ENCODE measurements around the gene ASB6.
A peak's percentile ranks its signal among the peaks of the same experiment; 100 is the strongest.

Gene ASB6

GRCh38 chr9:129591916-129592315 is 50.0 kb downstream of the ASB6 start:
- Histone ChIP-seq H3K23ac (ENCODE audit: low read depth, low read length, poor library complexity) (no peak overlapping the region), H3K4me1 (ENCODE audit: control insufficient read depth in 2 of 2, insufficient read depth in 1 of 2, low read depth in 1 of 2, low read length in 2 of 2) (peaks cover 10 to 13% of the 10 kb centered on the region in 2 donors), H3K27ac (replicated peaks; ENCODE audit: low read length) (no peak overlapping the region), H3K14ac (ENCODE audit: low read length) (no peak overlapping the region), H4K91ac (ENCODE audit: low read depth, low read length, poor library complexity) (no peak overlapping the region), H3K9me3 (replicated peaks in 1 of 2; ENCODE audit: control insufficient read depth in 2 of 2, insufficient read depth in 1 of 2, low read depth in 1 of 2, low read length in 2 of 2) (no peaks in the 10 kb centered on the region), H2BK5ac (ENCODE audit: low read length) (no peak overlapping the region), H2BK120ac (ENCODE audit: low read depth, low read length) (no peak overlapping the region), H2BK15ac (ENCODE audit: low read length) (no peak overlapping the region), H3K4ac (ENCODE audit: low read length) (no peak overlapping the region), H3K4me2 (ENCODE audit: insufficient read depth, low read length, poor library complexity, severe bottlenecking) (no peak overlapping the region), H3K27me3 (ENCODE audit: control insufficient read depth in 3 of 3, insufficient read depth in 3 of 3, low read depth in 1 of 3, low read length in 3 of 3) (no peaks in the 10 kb centered on the region), H3K36me3 (replicated peaks in 1 of 2; ENCODE audit: control insufficient read depth in 2 of 2, insufficient read depth in 2 of 2, low read length in 2 of 2) (no peaks in the 10 kb centered on the region), H4K8ac (ENCODE audit: low read depth, low read length) (no peak overlapping the region), H3K4me3 (ENCODE audit: low read length in 2 of 2) (no peak overlapping the region), H3K9ac (ENCODE audit: low read depth, low read length, poor library complexity) (no peak overlapping the region), H2AFZ (ENCODE audit: low read length) (peak overlapping the region; percentile 6), H3K18ac (ENCODE audit: low read length) (no peak overlapping the region), H3K79me1 (ENCODE audit: low read depth, low read length) (no peaks in the 10 kb centered on the region), H2BK12ac (ENCODE audit: low read length) (no peak overlapping the region), H2AK5ac (ENCODE audit: low read depth, low read length) (no peak overlapping the region)
- WGBS, 2 donors (ENCODE audit: extremely low coverage in 2 of 2, insufficient read length in 2 of 2, insufficient replicate concordance in 1 of 2), result no CpG with 5 or more reads among the region's 5 CpGs
- DNase-seq (ENCODE audit: low spot score), result no peak

GRCh38 chr9:129590466-129590865 is 51.5 kb downstream of the ASB6 start:
- Histone ChIP-seq H2AFZ (ENCODE audit: low read length) (no peak overlapping the region), H3K9me3 (replicated peaks in 1 of 2; ENCODE audit: control insufficient read depth in 2 of 2, insufficient read depth in 1 of 2, low read depth in 1 of 2, low read length in 2 of 2) (no peaks in the 10 kb centered on the region), H3K27me3 (ENCODE audit: control insufficient read depth in 3 of 3, insufficient read depth in 3 of 3, low read depth in 1 of 3, low read length in 3 of 3) (no peaks in the 10 kb centered on the region), H3K4ac (ENCODE audit: low read length) (no peak overlapping the region), H2BK12ac (ENCODE audit: low read length) (no peak overlapping the region), H2AK5ac (ENCODE audit: low read depth, low read length) (no peak overlapping the region), H3K27ac (replicated peaks; ENCODE audit: low read length) (no peak overlapping the region), H3K18ac (ENCODE audit: low read length) (no peak overlapping the region), H3K4me2 (ENCODE audit: insufficient read depth, low read length, poor library complexity, severe bottlenecking) (no peak overlapping the region), H2BK120ac (ENCODE audit: low read depth, low read length) (no peak overlapping the region), H2BK15ac (ENCODE audit: low read length) (no peak overlapping the region), H3K4me1 (ENCODE audit: control insufficient read depth in 2 of 2, insufficient read depth in 1 of 2, low read depth in 1 of 2, low read length in 2 of 2) (peaks cover 6 to 10% of the 10 kb centered on the region in 2 donors), H2BK5ac (ENCODE audit: low read length) (no peak overlapping the region), H3K4me3 (ENCODE audit: low read length in 2 of 2) (no peak overlapping the region), H3K79me1 (ENCODE audit: low read depth, low read length) (no peaks in the 10 kb centered on the region), H3K36me3 (replicated peaks in 1 of 2; ENCODE audit: control insufficient read depth in 2 of 2, insufficient read depth in 2 of 2, low read length in 2 of 2) (no peaks in the 10 kb centered on the region), H3K23ac (ENCODE audit: low read depth, low read length, poor library complexity) (no peak overlapping the region), H3K9ac (ENCODE audit: low read depth, low read length, poor library complexity) (no peak overlapping the region), H4K91ac (ENCODE audit: low read depth, low read length, poor library complexity) (no peak overlapping the region), H3K14ac (ENCODE audit: low read length) (no peak overlapping the region), H4K8ac (ENCODE audit: low read depth, low read length) (no peak overlapping the region)
- DNase-seq (ENCODE audit: low spot score), result no peak
- WGBS, 2 donors (ENCODE audit: extremely low coverage in 2 of 2, insufficient read length in 2 of 2, insufficient replicate concordance in 1 of 2), result no CpG with 5 or more reads among the region's 6 CpGs

DNA sequence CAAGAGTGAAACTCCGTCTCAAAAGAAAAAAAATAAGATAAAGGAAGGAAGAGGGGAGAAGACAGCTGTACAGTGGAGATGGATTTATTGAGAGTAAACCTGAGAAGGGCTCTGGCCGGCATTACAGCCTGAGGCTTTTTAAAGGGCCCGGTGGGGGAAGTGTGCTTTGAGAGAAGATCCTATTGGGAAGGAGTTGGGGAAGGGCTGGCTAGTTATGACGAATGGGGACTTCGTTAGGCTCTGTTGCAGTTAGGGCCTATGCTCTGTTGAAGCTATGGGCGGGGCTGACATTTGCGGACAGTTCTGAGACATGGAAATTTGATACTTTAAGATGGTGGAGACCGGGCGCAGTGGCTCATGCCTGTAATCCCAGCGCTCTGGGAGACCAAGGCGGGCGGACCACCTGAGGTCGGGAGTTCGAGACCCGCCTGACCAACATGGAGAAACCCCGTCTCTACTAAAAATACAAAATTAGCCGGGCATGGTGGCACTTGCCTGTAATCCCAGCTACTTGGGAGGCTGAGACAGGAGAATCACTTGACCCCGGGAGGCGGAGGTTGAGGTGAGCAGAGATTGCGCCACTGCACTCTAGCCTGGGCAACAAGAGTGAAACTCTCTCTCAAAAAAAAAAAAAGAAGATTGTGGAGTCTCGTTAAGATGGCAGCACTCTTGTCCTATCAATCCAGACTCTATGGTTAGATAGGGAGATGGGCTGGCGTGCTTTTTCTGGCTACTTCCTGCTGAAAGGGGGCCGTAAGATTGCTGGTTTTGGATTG is 54.3 kb downstream of the ASB6 start:
- Histone ChIP-seq H3K18ac (ENCODE audit: low read length) (no peak overlapping the region), H3K4ac (ENCODE audit: low read length) (no peak overlapping the region), H3K4me3 (ENCODE audit: low read length in 2 of 2) (no peak overlapping the region), H3K4me2 (ENCODE audit: insufficient read depth, low read length, poor library complexity, severe bottlenecking) (no peak overlapping the region), H3K27me3 (ENCODE audit: control insufficient read depth in 3 of 3, insufficient read depth in 3 of 3, low read depth in 1 of 3, low read length in 3 of 3) (no peaks in the 10 kb centered on the region), H3K27ac (replicated peaks; ENCODE audit: low read length) (no peak overlapping the region), H2BK5ac (ENCODE audit: low read length) (no peak overlapping the region), H4K91ac (ENCODE audit: low read depth, low read length, poor library complexity) (no peak overlapping the region), H2BK15ac (ENCODE audit: low read length) (no peak overlapping the region), H3K36me3 (replicated peaks in 1 of 2; ENCODE audit: control insufficient read depth in 2 of 2, insufficient read depth in 2 of 2, low read length in 2 of 2) (no peaks in the 10 kb centered on the region), H4K8ac (ENCODE audit: low read depth, low read length) (no peak overlapping the region), H2BK12ac (ENCODE audit: low read length) (no peak overlapping the region), H2AFZ (ENCODE audit: low read length) (peak overlapping the region; percentile 34), H3K9me3 (replicated peaks in 1 of 2; ENCODE audit: control insufficient read depth in 2 of 2, insufficient read depth in 1 of 2, low read depth in 1 of 2, low read length in 2 of 2) (no peaks in the 10 kb centered on the region), H2BK120ac (ENCODE audit: low read depth, low read length) (no peak overlapping the region), H3K14ac (ENCODE audit: low read length) (no peak overlapping the region), H3K9ac (ENCODE audit: low read depth, low read length, poor library complexity) (no peak overlapping the region), H3K79me1 (ENCODE audit: low read depth, low read length) (no peaks in the 10 kb centered on the region), H3K23ac (ENCODE audit: low read depth, low read length, poor library complexity) (peak overlapping the region; percentile 8), H2AK5ac (ENCODE audit: low read depth, low read length) (no peak overlapping the region), H3K4me1 (ENCODE audit: control insufficient read depth in 2 of 2, insufficient read depth in 1 of 2, low read depth in 1 of 2, low read length in 2 of 2) (peaks cover 5 to 6% of the 10 kb centered on the region in 2 donors)
- no peak for DNase-seq (ENCODE audit: low spot score)
- no CpG with 5 or more reads among the region's 23 CpGs for WGBS, 2 donors (ENCODE audit: extremely low coverage in 2 of 2, insufficient read length in 2 of 2, insufficient replicate concordance in 1 of 2)

DNA sequence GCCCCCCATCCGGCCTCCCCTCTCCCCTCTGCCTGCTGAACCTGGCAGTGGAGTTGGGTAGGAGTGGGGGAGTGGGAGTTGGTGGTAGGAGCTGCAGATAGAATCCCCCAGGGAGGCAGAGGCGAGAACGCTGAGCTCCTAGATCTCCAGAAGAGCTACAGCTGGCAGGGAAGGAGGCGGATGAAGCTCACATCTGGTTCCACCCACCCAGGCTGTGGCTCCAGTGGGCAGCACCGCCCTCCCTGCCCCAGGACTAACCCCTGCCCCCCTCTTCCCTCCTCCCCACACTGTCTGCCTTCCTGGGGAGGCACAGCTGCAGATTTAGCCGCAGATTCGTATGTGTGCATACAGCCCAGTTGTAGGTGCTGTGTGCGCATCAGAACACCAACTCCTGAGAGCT is 55.3 kb downstream of the ASB6 start:
- Histone ChIP-seq H4K91ac (ENCODE audit: low read depth, low read length, poor library complexity) (no peak overlapping the region), H3K36me3 (replicated peaks in 1 of 2; ENCODE audit: control insufficient read depth in 2 of 2, insufficient read depth in 2 of 2, low read length in 2 of 2) (no peaks in the 10 kb centered on the region), H3K4me1 (ENCODE audit: control insufficient read depth in 2 of 2, insufficient read depth in 1 of 2, low read depth in 1 of 2, low read length in 2 of 2) (peaks cover 3 to 6% of the 10 kb centered on the region in 2 donors), H2AK5ac (ENCODE audit: low read depth, low read length) (peak overlapping the region; percentile 63), H3K27ac (replicated peaks; ENCODE audit: low read length) (no peak overlapping the region), H2BK15ac (ENCODE audit: low read length) (no peak overlapping the region), H3K4me2 (ENCODE audit: insufficient read depth, low read length, poor library complexity, severe bottlenecking) (no peak overlapping the region), H2BK120ac (ENCODE audit: low read depth, low read length) (no peak overlapping the region), H3K79me1 (ENCODE audit: low read depth, low read length) (no peaks in the 10 kb centered on the region), H3K9ac (ENCODE audit: low read depth, low read length, poor library complexity) (no peak overlapping the region), H2AFZ (ENCODE audit: low read length) (peak overlapping the region; percentile 52), H3K18ac (ENCODE audit: low read length) (no peak overlapping the region), H3K4me3 (ENCODE audit: low read length in 2 of 2) (no peak overlapping the region), H4K8ac (ENCODE audit: low read depth, low read length) (no peak overlapping the region), H3K27me3 (ENCODE audit: control insufficient read depth in 3 of 3, insufficient read depth in 3 of 3, low read depth in 1 of 3, low read length in 3 of 3) (no peaks in the 10 kb centered on the region), H3K23ac (ENCODE audit: low read depth, low read length, poor library complexity) (no peak overlapping the region), H3K4ac (ENCODE audit: low read length) (no peak overlapping the region), H2BK5ac (ENCODE audit: low read length) (no peak overlapping the region), H3K14ac (ENCODE audit: low read length) (no peak overlapping the region), H2BK12ac (ENCODE audit: low read length) (no peak overlapping the region), H3K9me3 (replicated peaks in 1 of 2; ENCODE audit: control insufficient read depth in 2 of 2, insufficient read depth in 1 of 2, low read depth in 1 of 2, low read length in 2 of 2) (no peaks in the 10 kb centered on the region)
- no peak for DNase-seq (ENCODE audit: low spot score)
- WGBS, 2 donors (ENCODE audit: extremely low coverage in 2 of 2, insufficient read length in 2 of 2, insufficient replicate concordance in 1 of 2), result no CpG with 5 or more reads among the region's 8 CpGs
